Posterior cingulate gyrus (tissue), 11 donors: ENCODE measurements around the gene AFTPH.

Experiments used
- DNase-seq, 10 donors: peaks; one replicate each; pipeline versions ENCODE4 v3.0.0 to v3.0.0-alpha.2; 2020 to 2021; ENCODE audit warnings: mixed read lengths in 3 of 10
- intact Hi-C: fragments of 100-400 bp; cut with DNase I; formaldehyde crosslinking; loops from one replicate; pipeline ENCODE4 v1.15.1; 2023

The AFTPH gene

DNA sequence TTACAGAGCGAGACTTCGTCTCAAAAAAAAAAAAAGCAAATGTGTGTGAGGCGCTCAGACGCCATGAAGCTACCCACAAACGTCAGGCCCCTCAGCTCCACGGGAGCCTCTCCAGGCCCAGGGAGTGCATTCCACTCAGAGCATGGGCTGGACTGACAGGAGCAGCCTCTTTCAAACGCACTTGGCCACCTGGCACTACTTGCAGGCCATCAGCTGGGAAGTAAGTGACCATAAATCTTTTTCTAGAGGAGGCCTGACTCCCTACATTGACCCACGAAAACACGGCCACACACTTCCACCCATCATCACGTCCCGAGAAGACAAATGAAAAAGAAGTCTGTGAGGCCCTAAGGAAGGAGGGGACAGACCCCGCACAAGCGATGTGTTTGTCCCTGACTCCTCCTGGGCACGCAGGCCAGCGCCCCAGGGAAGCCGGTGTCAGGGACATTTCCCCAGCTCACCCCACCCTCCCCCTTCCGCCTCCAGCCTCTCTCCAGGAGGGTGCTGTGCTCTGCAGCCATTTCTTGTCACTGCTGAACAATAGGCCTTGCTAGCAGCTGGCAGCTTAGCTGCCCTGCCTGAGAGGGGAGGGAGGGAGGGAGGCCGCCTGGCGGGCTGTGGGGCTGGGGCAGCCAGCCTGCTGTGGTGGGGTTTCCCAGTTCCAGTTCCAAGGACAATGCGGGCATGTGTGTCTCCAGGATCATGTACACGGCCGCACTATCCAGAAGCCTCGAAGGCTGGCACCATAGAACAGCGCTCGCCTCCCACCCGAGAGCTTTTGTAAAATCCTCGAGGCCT is 103.0 kb downstream of the AFTPH start:
- intact Hi-C loops: no loop called here
- peak in 6 of 10 donors; percentile 35 to 92 (median 63) for DNase-seq

- DNase-seq: no peak
- intact Hi-C loops: no loop called here
Measured at GRCh38 chr2:64627860-64628841, 104.0 kb downstream of the AFTPH start.

DNA sequence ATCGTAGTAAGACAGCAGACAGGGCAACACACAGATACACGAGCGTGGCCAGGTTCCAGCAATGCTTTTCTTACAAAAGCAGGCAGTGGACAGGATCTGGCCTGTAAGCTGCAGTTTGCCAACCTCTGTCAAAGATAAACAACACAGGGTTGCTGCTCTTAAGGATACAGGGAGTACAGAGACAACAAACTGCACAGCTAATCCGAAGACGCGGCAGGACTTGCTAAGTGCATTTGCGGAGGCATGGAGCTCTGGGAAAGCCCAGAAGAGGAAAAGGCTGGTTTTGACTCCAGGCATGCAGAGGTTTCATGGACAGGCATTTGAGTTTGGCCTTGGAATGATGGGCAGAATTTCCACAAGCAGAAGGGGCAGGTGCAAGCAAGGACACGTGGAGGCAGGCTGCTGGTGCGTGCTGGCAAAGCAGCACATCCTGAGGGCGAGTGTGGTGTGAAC is 105.2 kb downstream of the AFTPH start:
- intact Hi-C loops: no loop called here
- DNase-seq: no peak

DNA sequence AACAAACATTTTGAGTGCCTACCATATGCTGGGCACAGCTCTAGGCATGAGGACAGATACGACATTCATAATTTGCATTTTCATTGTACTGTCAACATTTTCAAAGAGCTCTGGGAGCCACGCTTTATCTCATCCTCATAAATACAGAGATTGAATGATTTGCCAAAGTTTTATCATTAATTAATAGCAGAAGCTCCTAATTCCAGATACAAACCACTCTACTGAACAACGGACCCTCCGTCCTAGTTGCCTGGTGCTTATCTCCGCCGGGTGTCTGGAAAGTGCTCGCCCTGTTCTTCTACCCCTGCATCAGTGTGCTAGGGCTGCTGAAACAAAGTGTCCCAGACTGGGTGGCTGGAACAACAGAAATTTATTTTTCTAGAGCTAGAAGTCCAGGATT is 105.7 kb downstream of the AFTPH start:
- no peak for DNase-seq
- intact Hi-C loops: no loop called here

DNA sequence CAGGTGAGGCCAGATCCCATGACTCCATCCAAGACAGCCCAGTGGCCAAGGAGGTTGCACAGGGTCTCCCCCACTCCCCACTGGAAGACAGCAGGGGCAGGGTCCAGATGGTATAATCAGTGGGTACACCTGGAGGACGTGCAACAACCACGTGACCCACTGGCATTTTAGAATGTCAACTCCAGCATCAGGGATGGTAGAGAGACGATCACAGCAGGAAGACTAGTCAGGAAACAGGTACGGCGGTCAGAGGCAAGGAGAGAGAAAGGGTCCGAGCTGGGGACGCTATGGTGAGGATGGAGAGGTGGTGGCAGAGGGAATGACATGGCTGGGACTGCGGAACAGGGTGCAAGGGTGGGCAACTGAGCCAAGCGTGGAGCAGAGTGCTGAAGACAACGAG is 106.6 kb downstream of the AFTPH start:
- no peak for DNase-seq
- intact Hi-C loops: no loop called here

- intact Hi-C loops: no loop called here
- DNase-seq: no peak
Measured at GRCh38 chr2:64631771-64632170, 107.6 kb downstream of the AFTPH start.

GRCh38 chr2:64632835-64633819 is 109.0 kb downstream of the AFTPH start:
- no peak for DNase-seq
- intact Hi-C loops: no loop called here

DNA sequence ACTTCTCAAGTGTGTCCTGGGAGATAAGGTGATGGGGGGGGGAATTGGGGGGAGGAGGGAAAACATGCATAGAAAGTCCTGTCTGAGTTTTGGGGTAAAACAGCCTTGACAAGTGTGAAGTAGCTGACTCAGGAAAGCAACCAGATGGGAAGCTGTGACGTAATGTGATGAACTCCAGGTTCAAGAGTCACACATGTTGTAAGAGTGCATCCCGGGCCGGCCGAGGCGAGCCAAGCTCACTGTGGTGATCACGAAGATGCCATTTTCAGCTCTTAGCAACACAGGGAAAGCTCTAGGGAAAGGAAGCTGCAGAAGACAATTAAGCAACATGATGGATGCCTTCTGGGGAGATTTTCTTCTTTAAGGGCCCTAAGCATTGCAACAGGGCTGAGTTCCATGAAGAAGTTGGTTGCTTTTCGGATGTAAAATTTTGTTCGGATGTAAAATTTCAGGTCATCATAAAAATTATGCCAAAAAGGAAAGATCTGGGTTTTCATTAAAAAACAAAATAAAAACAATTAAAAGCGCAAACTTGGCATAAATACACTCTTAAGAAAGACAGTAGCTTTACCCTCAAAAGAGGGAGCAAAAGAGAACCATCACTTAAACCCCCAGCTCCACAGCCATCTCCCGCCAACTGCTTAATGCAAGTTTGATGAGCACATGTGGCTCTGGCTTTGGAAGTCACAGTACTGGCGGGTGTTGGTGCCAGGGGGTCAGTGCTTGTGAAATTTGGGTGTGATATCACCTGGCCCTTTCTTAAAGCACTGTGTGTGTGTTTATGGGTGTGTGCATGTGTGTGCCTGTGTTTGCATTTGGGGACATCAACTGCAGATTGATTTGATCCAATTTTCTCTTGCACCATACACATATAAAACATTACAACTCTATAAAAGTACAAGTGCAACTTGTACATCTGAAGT is 110.5 kb downstream of the AFTPH start:
- intact Hi-C loops: no loop called here
- no peak for DNase-seq

DNA sequence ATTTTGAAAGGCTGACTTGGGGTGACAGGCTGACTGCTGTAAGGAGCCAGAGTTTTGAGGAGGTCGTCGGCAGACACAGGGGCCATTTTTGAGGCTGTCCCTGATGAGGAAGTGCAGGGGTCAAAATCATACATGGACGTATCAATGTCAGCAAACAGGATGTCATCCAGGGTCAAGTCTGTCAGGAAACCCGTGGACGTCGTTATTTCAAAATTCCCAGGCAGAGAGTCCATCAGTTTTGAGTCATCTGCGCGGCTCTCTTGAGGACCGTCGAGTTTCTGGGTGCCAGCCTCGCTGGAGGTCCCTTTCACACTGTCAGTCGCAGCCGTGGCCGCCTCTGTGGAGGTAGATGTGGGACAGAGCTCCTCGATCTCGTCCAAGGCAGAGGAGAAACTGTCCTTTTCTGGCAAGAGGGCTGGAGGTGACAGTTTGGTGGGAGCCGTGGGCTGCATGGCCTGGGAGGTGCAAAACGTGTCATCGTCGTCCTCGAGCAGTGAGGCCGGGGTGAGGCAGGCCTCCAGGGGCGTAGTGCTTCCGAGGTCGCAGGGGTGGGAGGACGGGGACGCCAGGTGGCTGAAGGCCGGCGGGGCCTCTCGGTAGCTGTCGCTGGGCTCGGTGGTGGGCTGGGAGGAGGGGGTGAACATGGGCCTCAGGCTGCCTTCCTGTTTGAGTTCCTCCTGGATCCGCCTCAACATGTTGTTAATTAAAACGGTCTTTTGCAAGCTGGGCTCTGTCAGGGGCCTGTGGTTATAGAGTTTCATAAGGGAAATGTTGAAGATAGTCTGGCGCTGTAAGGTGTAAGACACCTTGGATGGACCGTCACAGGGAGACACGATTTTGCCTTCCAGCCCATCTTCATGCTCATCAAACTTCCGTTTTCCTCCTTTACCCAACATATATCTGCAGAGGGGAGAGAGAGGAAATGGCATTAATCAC is 112.1 kb downstream of the AFTPH start:
- intact Hi-C loops: no loop called here
- peak in 1 of 10 donors; percentile 80 for DNase-seq

DNA sequence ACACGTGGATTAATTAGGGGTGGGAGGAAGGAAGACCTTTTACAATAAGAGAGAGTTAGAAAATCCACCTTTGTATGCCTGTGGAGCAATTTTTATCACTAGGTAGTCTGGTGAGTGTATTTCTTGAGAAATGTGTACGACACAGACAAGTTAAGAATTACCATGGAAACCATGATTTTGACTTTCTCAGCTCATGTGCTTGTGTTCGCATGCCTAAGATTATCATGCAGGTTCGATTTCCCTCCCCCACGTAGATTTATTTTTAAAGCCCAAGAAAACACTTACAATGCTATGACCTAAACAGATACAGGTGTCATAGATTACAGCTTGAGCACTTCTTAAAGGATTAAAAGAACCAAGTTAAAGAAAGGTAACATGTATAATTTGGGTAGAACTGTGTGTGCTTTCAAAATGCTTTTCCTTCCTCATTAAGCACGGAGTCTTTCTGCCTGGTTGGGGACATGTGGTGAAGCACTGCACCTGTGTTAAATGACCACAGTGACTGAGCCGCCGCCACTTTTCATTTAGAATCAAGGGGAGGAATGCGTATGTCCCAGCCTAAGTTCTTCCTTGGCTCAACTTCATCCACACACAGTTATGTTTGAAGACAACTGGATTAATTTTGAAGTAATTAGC is 113.0 kb downstream of the AFTPH start:
- DNase-seq: no peak
- intact Hi-C loops: no loop called here

GRCh38 chr2:64637931-64638330 is 113.8 kb downstream of the AFTPH start:
- intact Hi-C loops: no loop called here
- no peak for DNase-seq

- intact Hi-C loops: no loop called here
- DNase-seq: no peak
Measured at GRCh38 chr2:64638502-64639120, 114.5 kb downstream of the AFTPH start.

- intact Hi-C loops: loop anchor here (5.0 to 10.0 kb wide), 2 partner anchors 32 to 195 kb away; no protein-coding TSS in a partner anchor
Measured at GRCh38 chr2:64639691-64640090, 115.6 kb downstream of the AFTPH start.

DNA sequence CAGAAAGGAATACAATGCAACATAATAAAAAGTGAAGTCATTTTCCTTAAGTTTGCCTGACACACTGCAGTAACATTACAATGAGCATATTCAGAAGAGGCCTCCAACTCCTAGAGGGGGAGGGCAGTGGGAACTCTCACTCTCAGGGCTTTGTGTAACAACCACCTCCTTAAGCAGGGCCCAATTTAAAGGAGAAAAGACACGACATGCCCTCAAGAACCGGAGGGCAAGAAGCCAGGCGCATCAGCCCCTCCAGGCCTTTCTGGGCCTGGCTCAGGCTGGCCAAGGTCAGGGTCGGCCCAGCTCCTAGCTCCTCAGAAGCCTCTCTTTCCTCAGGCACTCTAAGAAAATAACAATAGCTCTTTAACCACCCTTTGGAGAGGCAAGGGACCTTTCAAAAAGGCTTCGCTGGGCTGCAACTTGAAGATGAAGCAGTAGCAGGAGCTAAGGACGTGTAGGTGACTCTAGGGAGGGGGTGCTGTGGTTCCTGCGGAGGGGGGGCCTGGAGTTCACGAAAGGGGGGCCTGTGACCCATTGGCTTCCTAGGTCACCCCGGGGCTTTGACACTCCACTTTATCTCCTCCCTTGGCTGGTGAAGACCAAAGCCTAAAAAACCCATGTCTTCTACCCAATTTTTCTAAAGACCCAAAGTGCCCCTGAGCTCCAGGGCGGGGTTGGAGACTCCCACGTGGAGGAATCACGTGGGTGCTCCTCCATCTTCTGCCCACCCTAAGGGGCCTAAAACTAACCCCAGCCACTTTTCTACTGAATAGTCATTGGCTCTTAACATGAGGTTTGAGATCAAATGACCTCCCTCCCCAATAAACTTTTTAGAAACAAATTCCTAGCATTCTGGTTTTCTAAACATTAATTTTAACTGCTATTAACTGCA is 116.3 kb downstream of the AFTPH start:
- intact Hi-C loops: loop anchor here (5.0 to 10.0 kb wide), 2 partner anchors 33 to 194 kb away; no protein-coding TSS in a partner anchor
- DNase-seq: no peak

More at GRCh38 chr2:64639691-64640090, 115.6 kb downstream of the AFTPH start:
- DNase-seq: no peak

DNA sequence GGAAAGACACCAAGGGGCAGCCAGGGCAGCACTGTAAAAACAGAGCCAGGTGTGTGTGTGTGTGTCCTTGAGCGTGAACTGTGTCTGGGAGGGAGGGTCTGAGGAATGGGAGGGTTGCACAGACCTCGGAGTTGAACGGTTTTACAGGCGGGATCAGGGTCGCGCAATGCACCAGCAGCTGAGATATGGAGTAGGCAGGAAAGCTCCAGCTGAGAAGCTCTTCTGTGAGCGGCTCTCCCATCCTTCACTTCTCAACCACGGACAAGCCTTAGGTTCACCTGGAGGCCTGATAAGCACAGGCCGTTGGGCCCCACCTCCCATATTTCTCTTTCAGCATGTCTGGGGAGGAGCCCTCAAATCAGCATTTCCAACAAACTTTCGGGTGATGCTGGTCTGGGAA is 117.5 kb downstream of the AFTPH start:
- DNase-seq: no peak
- intact Hi-C loops: loop anchor here (5.0 to 10.0 kb wide), 2 partner anchors 34 to 193 kb away; no protein-coding TSS in a partner anchor
